ENCODE measurements around the gene MDFIC.

DNA sequence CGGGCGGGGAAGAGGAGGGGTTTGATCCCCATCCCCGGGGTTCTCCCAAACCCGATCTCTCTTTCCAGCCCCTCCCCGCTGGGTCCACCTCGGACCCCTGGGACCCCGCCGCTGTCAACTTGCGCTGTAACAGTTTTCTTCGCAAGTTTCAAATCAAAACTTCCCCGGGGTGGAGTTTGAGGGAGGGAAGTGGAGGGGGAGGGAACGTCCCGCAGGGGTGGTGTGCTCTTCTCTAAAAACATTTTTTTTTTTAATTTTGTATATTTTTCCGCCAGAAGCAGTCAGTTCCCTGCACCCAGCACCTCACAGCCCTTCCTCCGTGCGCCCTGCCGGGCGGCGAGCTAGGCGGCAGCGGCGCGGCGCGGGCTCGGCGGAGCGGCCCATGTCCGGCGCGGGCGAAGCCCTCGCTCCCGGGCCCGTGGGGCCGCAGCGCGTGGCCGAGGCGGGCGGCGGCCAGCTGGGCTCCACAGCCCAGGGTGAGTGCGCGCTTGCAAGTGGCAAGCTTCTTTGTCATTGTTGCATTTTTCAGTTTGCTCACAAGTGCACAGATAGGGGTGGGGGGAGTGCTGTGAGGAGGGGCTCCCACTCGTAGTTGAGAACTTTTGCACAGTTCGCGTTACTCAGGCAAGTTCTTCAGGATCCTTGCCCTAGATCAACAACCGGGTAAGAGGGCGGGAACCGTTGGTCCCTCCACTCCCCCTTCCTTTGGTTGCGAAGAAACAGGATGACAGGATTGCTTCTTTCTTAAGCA, 933 bp downstream of the MDFIC start:
- TF ChIP-seq, protein P1, sequence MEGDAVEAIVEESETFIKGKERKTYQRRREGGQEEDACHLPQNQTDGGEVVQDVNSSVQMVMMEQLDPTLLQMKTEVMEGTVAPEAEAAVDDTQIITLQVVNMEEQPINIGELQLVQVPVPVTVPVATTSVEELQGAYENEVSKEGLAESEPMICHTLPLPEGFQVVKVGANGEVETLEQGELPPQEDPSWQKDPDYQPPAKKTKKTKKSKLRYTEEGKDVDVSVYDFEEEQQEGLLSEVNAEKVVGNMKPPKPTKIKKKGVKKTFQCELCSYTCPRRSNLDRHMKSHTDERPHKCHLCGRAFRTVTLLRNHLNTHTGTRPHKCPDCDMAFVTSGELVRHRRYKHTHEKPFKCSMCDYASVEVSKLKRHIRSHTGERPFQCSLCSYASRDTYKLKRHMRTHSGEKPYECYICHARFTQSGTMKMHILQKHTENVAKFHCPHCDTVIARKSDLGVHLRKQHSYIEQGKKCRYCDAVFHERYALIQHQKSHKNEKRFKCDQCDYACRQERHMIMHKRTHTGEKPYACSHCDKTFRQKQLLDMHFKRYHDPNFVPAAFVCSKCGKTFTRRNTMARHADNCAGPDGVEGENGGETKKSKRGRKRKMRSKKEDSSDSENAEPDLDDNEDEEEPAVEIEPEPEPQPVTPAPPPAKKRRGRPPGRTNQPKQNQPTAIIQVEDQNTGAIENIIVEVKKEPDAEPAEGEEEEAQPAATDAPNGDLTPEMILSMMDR (IDR thresholded peaks at IDR 0.05 in 8 of 11, conservative IDR thresholded peaks at IDR 0.05 in 3 of 11), result no peak
- TF ChIP-seq POLR2A (IDR thresholded peaks at IDR 0.05) (peak in 1 of 3 donors; percentile 42), POLR2AphosphoS5 (IDR thresholded peaks at IDR 0.05) (peak; percentile 5 to 62 (median 6))
